Hematopoietic multipotent progenitor cell treated with erythropoietin and hydrocortisone succinate and interleukin-3 and kit ligand, for 15 days (in vitro differentiated cells): ENCODE data around the gene TMEM50B.
"Not testable (repeated sequence)": the region's sequence is repeated elsewhere in the genome, so short reads cannot be mapped to it uniquely, and the experiment has no call there.

ENCODE experiments used
- DNase-seq: peaks from one replicate; pipeline ENCODE4 v3.0.0-alpha.2; 2015; ENCODE audit warnings: low spot score

The TMEM50B gene

DNA sequence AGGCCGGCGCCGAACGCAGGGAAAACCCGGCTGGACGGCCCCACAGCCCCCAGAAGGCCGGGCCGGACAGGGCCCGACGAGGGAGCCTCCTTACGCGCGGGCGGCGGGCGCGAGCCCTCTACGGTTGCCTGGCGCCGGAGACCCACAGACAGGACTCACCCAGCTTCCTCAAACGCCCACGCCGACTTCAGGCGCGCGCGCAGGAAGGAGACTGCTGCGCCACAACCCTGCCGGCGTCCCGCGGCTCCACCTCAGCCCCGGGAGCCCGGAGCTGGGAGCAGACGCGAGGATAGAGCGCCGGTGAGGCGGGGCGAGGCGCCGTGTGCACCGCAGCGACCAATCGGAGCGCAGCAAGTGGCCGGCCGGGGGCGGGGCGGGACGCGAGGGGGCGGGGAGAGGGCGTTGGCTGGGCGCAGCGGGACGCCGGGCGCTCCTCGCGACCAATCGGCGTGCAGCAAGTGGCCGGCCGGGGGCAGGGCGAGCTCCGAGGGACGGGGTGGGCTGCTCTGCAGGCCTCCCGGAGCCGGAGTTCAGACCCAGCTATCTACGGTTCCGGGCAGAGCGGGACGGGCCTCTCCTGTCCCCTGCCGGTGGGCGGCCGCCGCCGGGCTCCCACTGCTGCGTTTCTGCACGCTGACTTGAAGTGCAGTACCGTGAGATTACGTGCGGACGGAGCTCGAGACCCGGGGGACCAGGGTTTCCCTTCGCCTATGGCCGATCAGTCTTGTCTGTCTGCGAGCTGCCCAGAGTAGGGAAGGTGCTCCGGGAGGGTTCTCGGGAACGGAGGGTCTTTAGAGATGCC is at the start of gene TMEM50B:
TMEM50B (minus strand) TSS at position 296 of the 802 bp plus-strand sequence. CDS start 11,089 bp downstream, outside the sequence.
- DNase-seq: peak; percentile 95

DNA sequence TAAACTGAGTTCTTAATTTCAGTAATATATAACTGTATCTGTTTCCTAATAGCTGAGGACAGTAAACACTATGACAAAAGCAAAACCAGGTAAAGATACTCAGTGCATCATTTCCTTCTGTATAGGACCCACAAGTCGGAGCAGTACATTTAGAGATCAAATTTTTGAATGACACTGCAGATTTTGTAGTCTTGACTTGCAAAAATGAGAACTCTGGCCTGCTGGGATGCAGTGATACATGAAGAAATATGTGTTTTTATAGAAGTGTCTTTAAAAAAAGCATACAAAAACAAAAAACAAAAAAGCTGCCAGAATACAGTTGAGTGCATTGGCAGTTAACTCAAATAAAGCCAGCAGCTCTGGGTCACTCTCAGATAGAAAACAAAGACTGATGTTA is 43.2 kb upstream of the TMEM50B start:
- DNase-seq: peak; percentile 49

DNA sequence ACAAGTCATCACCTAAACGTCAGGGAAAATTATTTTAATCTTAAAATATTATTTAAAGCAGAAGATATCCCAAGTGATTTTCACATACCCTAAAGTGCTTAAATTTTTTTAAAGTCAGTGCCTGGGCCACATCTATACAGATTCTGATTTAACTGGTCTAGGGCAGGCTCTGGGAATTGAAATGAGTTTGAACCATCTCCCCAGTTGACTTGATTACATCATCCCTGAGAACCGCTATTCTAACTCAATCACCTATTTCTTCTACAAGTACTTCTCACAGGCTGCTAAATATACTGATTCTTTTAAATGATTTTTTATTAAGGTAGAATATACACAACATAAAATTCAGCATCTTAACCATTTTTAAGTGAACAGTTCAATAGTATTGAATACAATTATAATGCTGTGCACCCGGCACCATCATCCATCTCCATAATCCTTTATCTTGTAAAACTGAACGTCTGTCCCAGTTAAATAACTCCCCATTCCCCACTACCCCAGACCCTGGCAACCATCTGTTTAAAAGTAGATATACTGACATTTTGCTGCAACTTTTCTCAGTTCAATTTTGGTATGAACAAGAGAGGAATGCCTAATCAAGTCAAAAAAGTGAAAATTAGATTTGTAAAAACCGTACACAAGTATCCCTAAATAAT is 42.7 kb upstream of the TMEM50B start:
- DNase-seq: no peak

DNA sequence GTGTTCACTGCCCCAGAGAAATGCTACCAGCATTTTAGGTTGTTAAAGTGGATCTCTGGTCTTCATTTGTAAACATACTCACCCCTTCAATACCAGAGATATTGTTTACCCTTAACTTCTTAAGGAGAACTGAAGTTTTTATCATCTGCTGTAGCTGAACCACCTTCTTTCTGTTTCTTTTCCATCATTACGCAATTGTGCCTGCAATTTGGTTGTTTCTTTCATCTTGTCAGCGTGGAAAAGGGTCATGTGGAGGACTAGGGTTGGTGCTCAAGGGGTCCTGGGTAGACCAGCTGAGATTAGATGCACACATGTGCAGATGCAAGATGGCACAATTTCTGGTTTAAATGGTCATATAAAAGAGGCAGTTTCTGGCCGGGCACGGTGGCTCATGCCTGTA is 39.1 kb upstream of the TMEM50B start:
- DNase-seq: no peak

DNA sequence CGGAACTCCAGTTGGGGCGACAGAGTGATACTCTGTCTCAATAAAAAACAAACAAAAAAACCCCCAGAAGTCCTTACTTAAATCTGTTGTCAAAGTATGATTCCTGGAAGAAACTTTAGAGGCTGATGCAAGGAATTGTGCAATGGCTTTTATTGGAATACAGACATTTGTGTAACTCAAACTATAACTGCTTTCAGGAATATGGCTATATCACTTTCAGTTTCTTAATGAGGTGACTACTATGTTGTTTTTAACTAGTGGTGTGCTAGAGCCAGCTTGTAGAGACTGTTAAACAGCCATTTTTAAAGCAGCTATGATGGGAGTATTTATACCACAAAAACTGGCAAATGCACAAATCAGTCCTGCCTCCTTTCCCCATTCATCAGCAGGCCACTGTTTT is 34.5 kb upstream of the TMEM50B start:
- no peak for DNase-seq

DNA sequence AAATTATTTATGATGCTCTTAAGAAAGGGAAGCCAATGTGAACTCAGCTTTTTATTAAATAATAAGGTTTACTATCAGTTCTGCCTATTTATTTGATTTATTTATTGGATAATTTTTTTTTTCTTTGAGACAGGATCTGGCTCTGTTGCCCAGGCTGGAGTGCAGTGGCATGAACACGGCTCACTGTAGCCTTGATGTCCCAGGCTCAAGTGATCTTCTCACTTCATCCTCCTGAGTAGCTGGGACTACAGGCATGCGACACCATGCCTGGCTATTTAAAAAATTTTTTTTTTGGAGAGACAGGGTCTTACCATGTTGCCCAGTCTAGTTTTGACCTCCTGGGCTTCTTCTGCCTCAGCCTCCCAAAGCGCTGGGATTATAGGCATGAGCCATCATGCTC is 32.7 kb upstream of the TMEM50B start:
- no peak for DNase-seq

DNA sequence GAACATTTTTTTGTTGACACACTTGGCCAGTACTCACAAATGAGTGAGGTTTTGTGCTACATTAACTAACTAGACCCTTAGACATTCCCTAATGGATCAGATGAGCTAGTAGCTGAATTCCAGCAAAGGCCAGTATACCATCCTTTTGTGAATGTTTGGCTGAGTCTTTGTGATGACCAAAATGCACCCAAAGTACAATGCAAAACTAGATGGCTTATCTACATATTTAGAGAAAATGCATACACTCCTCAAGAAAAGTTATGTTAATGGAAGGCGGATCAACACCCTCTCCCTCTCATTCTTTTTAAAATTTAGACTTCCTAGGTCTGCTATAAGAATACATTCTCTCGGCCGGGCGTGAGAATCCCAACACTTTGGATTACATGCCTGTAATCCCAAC is 31.9 kb upstream of the TMEM50B start:
- DNase-seq: no peak

DNA sequence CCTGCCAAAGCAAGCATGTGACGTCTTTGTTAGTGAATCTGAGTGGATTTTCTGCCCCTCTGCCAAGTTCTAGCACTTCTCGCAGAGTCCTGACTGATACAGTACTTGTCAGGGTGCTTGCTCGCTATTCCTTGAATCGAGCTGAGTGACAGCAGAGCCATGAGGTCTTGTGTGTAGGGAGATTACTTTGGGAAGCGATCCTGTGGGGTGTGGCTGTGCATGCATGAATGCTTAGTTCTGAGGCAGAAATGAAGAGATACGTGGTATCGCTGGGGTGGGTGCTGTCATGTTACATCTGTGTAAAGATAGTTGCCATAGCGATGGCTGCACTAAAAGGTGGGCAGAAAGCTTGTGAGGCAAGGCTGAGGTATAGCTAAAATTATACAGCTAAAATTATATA is 31.1 kb upstream of the TMEM50B start:
- peak; percentile 86 for DNase-seq

DNA sequence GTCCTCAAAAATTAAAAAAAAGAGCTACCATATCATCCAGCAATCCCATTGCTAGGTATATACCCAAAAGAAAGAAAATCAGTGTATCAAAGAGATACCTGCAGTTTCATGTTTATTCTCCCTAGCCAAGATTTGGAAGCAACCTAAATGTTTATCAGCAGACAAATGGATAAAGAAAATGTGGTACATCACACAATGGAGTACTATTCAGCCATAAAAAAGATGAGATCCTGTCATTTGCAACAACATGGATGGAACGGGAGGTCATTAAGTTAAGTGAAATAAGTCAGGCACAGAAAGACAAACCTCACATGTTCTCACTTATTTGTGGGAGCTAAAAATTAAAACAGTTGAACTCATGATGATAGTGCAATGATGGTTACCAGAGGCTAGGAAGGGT is 27.2 kb upstream of the TMEM50B start:
- DNase-seq: not testable (repeated sequence)

DNA sequence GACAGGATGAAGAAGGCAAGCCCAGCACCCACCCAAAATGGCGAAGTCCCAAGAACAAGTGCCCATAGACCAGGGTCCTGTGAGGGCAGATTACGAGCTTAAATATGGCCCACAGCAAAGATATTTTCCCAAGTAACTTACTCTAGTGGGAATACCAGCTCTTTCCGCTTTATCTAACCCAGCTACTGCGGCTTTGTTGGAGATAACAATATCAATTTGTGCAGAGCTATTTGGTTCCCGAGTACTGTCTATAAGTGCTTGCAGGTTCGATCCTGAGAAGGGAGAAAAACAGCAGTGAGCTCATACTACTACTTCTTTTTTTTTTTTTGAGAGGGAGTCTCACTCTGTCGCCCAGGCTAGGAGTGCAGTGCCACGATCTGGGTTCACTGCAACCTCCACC is 26.1 kb upstream of the TMEM50B start:
- DNase-seq: no peak

DNA sequence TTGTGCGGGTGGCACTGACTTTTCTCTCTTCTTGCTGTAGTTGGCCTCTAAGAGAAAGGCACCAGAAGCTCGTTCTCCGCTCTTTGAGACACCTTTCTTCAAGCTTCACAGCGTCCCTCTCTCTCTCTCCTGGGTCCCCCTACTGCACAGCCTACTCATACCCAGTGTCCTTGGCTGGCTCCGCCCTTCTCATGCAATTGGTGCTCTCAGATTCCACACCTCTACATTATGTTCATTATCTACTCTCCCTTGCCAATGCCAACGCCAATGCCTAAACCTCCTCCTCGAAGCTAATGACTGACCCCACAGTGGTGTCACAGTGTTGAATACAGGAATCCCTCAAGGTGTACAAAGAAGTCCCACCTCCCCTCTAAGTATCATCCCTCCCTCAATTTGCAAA is 16.6 kb upstream of the TMEM50B start:
- no peak for DNase-seq

DNA sequence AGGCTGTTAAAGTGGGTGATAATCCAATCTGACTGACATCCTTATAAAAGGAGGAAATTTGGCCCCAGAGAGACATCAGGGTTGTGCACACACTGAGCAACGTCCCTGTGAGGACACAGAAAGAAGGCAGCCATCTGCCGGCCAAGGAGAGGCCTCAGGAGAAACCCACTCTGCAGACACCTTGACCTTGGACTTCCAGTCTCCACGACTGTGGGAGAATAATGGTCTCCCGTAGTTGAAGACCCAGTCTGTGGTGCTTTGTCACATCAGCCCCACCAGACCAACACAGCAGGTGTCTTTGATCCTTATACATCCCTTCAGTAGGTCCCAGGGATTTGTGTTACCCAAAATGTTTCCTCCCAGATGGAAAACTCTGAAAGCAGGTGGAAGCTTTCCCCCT is 16.0 kb upstream of the TMEM50B start:
- DNase-seq: no peak

DNA sequence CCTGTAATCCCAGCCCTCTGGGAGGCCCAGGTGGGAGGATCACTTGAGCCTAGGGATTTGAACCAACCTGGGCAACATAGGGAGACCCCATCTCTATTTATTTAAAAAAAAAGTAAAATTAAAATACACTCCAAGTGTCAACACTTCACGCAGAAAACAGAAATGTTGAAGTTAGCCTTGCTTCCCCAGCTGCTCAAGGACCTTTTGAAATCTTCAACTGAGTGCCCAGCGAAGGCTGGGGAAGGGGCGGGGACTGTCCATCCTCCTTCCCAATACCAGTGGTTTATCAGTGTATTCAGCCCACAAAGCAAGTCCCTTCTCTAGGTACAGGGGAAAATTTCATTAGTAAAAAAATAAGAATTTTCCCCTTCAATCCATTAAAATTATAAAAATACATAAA is 14.0 kb upstream of the TMEM50B start:
- DNase-seq: no peak

DNA sequence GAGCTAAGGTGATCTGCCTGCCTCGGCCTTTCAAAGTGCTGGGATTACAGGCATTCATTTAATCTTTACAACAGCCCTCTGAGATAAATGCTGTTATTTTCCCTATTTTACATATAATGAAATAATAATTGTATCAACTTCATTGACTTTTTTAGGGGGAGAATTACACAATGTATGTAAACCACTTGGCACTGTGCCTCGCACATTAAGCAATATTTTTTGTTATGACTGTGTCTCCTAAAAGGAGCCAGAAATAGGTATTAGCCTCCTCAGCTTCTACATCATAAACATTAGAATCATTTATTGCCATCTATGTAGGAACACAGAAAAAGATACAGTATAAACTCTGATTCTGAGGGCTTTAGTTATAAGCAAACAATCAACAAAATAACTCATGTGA is 12.8 kb upstream of the TMEM50B start:
- no peak for DNase-seq

DNA sequence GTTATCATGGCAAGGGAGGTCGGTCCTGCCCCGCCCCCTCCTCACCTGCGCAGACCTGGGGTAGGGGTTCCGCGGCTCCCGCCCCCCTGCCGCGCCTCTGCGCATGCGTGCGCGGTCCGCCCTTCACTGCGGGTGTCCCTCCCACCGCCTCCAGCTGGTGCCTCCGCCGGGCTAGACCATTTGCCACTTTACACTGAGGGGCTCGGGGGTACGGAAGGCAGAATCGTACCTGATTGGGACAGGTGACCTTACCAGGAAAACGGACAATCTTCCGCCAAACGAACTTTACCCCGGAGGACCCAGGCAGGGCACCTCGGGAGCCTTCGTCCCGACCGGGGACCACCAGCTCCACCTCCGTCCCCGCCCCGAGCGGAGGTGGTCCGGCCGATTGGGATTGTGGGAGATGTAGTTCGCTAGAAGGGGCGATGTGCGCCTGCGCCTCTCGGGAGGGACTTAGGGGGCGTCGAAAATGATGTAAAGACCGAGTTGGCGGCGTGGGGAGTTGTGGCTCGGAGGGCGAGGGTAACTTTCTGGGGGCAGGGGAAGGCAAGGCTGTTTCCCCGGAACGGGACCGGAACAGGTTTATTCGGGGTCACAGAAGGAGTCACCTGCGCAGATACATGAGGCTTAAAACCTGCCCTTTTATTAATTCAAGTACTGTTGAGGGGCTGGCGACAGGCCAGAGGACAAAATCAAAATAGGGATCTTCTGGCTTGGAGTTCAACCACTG is 11.8 kb upstream of the TMEM50B start, which contains the start of gene DNAJC28:
DNAJC28 (minus strand) TSS at position 344 of the 730 bp plus-strand sequence. CDS start 2,323 bp downstream, outside the sequence.
- DNase-seq: peak; percentile 92

DNA sequence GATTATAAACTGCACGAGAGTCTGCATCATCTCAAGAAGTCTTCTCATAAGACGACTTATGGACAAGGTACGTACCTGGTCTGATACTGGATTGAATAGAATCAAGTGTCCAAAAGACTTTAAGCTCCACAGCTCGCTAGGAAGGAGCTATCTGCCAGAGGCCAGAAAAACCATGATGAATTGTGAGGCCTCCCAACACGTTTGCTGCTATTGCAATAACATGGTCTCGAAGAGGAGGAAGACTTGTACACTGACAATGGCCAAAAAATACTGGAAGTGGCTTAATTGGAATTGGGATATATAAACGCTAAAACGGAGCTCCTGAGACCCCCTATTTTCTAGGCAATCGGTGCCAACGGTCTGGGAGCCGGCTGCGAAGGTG is 11.2 kb upstream of the TMEM50B start:
- no peak for DNase-seq

DNA sequence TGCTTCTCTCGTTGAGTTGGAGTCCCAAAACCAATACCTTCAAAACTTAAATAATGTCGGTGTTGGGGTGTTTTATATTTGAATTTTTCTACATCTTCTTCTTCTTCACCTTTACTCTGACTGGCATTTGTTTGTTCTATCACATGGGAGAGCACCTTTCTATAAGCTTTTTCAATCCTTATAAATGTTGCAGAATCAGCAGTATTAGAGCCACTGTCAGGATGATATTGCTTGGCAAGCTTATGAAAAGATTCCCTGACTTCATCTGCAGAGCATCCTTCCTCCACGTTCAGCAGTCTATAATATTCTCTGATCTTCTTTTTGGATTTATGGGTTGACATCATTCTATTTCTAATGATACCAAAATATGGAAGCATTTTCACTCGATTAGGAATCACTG is 9.2 kb upstream of the TMEM50B start:
- DNase-seq: no peak

DNA sequence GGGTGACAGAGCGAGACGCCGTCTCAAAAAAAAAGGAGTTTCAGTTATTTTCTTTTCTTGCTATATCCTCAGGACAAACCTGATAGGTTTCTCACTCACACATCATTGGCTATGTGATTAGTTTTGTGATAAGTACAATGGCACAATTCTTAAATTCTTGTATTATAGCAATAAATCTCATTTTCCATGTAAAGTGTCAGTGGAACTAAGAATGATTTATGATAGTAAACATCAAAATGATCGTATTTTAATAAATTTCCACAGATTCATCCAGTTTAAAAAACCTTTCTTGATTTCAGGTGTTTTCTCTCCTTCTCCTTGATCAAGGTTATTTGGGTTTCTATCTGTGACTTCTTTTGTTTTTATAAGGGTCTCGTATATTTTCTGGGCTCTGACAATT is 8.2 kb upstream of the TMEM50B start:
- DNase-seq: no peak

DNA sequence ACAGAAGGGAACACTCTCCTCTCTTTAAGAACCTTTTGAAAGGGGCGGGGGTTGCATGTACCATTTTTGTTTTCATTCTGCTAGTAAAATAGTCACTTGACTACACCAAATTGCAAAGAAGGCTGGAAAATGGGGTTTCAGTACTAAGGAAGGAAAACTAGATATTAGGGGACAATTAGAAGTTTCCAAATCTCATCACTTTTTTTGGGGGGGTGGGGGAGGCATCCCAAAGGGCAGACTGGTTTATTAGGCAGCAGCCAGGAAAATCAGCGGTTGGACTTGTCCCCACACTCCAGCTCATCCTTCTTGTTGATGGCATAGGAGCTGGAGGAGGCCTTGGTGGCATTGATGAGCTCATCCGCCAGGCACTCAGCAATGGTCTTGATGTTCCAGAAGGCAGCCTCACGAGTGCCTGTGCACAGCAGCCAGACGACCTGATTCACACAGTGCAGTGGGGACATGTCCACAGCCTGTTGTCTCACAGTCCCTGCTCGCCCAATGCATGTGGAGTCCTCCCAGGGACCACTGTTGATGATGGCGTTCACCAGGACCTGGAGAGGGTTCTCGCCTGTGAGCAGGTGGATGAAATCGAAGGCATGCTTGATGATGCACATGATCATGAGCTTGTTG is 1.7 kb upstream of the TMEM50B start:
- DNase-seq: no peak

DNA sequence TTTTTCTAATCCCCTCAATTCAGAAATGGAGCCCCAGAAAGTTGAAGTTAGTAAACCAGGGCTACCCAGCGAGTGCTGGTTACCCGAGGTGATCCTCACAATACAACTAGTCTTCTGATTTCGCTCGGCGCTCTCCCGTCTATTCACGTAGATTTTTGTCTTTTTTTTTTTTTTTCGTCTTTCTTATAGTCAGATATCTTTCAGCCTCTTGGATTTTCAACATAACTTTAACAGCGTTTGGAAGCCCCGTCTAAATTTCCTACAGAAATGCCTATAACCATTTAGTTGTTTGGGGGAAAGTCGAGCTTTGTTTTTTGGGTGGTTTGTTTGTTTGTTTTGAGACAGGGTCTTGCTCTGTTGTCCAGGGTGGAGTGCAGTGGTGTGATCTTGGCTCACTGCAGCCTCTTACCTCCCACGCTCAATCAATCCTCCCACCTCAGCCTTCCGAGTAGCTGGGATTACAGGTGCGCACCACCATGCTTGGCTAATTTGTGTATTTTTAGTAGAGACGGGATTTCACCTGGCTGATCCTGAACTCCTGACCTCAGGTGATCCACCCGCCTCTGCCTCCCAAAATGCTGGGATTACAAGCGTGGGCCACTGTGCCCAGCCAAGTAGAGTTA is 818 bp upstream of the TMEM50B start:
- no peak for DNase-seq

DNA sequence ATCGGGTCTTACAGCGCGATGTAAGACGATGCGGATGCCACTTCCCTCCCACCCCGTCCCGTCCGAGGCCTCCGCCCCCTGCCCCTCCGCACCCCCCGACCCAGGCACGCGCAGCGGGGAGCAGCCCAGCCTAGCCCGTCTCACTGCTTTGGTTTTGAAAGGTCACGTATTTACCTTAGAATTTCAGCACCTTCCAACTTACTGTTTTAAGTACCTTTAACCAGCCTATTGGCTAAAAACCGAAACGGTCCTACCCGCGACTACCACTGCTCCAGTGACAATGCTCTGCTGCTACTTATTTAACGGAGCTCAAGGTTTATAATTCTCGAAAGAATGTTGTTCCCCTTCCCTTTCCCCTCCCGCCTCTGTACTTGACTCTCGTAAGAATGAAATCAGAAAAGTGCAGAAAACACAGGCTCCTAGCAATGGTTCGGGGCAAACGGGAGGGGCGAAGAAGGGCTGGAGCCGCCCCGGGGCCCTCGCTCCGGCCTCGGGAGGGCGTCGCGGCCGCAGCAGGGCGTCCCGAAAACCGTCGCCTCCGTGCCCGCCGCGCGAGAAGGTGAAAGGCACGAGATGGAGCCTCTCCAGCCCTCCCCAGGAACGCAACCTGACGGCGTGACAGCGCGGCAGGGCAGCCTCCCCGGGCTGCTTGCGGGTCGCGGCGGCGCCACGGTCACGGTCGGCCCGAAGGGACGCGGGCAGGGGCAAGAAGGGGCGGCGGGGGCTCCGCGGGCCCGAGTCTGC is 667 bp downstream of the TMEM50B start:
- DNase-seq: peak; percentile 49
